Uterus (tissue), 2 donors: ENCODE results near the gene IFIT1B.

ENCODE experiments used
- POLR2A ChIP-seq, 2 donors: fragments of 450-650 bp; IDR thresholded peaks; one replicate each; pipeline ENCODE4 v1.6.1; 2016; ENCODE audit warnings: antibody characterized with exemption in 2 of 2, mild to moderate bottlenecking in 1 of 2, moderate library complexity in 1 of 2
- TF ChIP-seq, protein P1 (sequence below), 4 experiments: fragments of 200-600 bp in 2 of 4; fragments of 450-650 bp in 2 of 4; sonication (generic) in 2 of 4; IDR thresholded peaks; one replicate each; pipeline ENCODE4 v1.5.1; 2016 to 2019; ENCODE audit warnings: antibody characterized with exemption in 4 of 4, mild to moderate bottlenecking in 2 of 4, moderate library complexity in 1 of 4

DNA sequence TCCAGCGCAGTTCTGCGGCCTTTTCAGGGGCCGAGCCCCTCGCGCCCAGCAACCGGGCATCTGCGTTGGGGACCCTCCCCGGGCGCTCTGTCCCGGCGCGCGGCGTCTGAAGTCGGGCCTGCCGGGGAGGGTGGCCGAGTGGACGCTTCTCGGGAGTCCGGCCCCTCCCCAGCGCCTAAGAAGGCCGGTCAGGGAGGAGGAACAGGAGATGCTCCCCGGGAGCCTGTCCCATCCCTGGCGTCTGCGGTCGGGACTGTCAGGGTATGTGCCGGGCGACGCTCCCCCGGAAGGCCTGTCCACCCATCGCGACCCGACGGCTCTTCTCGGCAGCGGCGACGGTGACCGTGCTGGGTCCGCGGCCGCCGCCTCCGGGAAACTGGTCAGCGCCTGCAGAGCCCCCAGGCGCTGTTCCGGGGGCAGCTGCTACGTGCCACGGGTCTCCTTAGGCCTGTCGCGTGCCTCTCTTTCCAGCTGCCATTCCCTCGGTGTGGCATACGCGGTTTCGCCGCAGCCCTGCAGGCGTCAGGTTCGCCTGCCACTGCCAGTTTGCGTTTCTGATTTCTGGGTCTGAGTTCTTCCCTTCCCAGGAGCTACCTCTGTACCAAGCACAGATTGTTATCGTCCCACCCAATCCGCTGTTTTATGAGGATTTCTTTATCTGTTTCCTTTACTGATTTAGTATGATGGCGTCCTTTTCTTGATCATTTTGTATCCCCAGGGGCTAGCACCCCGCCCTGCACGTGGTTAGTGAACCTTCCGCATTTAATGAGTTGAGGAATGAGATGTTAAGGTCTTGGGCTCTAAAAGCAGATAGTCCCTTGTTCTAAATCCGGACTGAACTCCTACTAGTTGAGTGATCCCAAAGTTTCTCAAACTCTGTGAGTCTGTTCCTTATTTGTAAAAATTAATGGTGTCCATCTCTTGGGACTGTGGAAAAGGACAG, 37.3 kb downstream of the IFIT1B start:
- no peak for TF ChIP-seq POLR2A (IDR thresholded peaks at IDR 0.05)
- TF ChIP-seq, protein P1, sequence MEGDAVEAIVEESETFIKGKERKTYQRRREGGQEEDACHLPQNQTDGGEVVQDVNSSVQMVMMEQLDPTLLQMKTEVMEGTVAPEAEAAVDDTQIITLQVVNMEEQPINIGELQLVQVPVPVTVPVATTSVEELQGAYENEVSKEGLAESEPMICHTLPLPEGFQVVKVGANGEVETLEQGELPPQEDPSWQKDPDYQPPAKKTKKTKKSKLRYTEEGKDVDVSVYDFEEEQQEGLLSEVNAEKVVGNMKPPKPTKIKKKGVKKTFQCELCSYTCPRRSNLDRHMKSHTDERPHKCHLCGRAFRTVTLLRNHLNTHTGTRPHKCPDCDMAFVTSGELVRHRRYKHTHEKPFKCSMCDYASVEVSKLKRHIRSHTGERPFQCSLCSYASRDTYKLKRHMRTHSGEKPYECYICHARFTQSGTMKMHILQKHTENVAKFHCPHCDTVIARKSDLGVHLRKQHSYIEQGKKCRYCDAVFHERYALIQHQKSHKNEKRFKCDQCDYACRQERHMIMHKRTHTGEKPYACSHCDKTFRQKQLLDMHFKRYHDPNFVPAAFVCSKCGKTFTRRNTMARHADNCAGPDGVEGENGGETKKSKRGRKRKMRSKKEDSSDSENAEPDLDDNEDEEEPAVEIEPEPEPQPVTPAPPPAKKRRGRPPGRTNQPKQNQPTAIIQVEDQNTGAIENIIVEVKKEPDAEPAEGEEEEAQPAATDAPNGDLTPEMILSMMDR (IDR thresholded peaks at IDR 0.05), result peak in 1 of 4 experiments; percentile 12
